ENCODE measurements around the gene PIMREG. TPM values are rescaled to one million over a fixed set of nuclear protein-coding genes. Genes with fewer than 3 reads are reported as not detected.

Gene PIMREG
- total RNA-seq, 1 donor from 2014 or later = 0.19 TPM

DNA sequence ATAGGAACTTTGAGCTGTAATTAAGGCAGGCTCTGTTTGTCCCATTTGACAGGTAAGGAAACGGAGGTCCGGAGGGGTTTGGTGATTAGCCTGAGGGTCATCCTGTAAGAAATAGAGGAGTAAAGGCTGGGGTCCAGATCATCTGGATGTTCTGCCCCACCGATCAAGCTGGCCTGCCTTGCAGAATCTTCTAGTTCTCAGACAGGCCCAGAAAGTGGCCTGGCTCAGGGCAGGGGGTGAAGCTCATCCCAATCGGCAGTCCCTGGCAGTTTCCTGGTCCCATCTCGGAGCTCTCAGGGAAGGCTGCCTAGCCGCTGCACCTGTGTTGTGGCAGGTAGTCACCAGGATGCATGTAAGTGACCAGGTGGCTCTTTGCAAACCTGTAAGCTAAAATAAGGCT, 4.2 kb downstream of the PIMREG start:
- no peaks in the 10 kb centered on the region for H3K27me3 ChIP-seq (ENCODE audit: low read depth)
- intact Hi-C loops (cut with micrococcal nuclease) = no loop called here
- H3K36me3 ChIP-seq = no peaks in the 10 kb centered on the region
- no peak overlapping the region for H3K27ac ChIP-seq (replicated peaks)
- H3K4me3 ChIP-seq = no peak overlapping the region
- DNase-seq = no peak
- H3K9me3 ChIP-seq (replicated peaks) = no peaks in the 10 kb centered on the region
- TF ChIP-seq, protein P1, sequence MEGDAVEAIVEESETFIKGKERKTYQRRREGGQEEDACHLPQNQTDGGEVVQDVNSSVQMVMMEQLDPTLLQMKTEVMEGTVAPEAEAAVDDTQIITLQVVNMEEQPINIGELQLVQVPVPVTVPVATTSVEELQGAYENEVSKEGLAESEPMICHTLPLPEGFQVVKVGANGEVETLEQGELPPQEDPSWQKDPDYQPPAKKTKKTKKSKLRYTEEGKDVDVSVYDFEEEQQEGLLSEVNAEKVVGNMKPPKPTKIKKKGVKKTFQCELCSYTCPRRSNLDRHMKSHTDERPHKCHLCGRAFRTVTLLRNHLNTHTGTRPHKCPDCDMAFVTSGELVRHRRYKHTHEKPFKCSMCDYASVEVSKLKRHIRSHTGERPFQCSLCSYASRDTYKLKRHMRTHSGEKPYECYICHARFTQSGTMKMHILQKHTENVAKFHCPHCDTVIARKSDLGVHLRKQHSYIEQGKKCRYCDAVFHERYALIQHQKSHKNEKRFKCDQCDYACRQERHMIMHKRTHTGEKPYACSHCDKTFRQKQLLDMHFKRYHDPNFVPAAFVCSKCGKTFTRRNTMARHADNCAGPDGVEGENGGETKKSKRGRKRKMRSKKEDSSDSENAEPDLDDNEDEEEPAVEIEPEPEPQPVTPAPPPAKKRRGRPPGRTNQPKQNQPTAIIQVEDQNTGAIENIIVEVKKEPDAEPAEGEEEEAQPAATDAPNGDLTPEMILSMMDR (IDR thresholded peaks at IDR 0.05; ENCODE audit: borderline replicate concordance) = no peak
- H3K4me1 ChIP-seq = peaks cover 12% of the 10 kb centered on the region

DNA sequence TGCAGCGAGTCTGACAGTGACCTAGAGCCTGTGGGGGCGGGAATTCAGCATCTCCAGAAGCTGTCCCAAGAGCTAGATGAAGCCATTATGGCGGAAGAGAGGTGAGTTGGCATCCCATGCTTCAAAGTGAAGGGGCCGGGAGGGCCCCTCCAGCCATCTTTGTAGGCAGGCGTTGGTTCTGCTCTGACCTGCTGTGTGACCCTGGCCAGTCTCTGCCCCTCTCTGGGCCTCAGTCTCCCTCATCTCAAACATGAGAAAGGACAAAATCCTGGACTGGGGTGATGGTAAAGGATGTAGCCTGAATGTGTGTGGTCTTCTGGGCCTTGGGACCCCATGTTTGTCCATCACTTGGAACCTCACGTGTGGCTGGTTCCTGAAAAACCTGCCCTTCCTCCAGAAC, 5.1 kb downstream of the PIMREG start:
- Histone ChIP-seq H3K9me3 (replicated peaks) (no peaks in the 10 kb centered on the region), H3K36me3 (no peaks in the 10 kb centered on the region), H3K4me3 (no peak overlapping the region), H3K4me1 (peaks cover 5% of the 10 kb centered on the region), H3K27ac (replicated peaks) (no peak overlapping the region), H3K27me3 (ENCODE audit: low read depth) (peaks cover 4% of the 10 kb centered on the region)
- TF ChIP-seq, protein P1 (IDR thresholded peaks at IDR 0.05; ENCODE audit: borderline replicate concordance) = no peak
- intact Hi-C loops (cut with micrococcal nuclease) = no loop called here
- no peak for DNase-seq

DNA sequence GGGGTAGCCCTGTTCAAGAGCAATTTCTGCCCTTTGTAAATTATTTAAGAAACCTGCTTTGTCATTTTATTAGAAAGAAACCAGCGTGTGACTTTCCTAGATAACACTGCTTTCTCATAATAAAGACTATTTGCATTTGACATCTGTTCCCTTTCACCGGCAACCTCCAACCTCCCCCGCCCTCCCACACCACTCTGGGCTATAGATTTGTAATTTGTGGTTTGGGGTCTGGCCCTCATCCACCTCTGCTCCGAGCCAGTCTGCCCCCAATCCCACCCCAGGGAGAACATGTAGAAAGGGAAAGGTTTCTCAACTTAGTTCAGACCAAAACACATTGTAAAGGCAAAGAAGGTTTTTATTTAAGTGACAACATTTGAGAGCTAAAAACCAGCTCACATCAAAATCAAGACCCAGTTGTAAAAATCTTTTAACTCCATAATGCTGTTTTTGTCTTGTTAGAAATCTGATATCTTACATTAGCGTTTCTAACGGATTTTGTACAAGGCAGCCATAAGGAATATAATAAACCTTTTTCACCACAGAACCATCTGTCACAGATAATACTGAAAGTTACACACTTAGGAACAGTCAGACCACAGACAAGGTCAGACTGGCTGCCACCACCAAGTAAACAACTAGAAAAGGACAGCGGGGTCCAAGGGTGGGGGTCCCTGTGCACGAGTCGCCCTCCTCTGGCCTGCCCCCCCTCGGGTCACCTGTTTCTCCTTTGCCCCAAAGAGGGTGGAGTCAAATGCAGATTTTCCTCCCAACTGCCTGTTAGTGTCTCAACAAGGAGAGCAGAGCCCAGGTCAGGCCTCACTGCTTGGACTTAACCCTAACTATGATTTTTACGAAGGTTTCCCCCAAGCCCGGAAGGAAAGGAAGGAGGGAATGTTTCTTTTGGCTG, 6.9 kb downstream of the PIMREG start:
- no peak for DNase-seq
- Histone ChIP-seq H3K4me3 (no peak overlapping the region), H3K36me3 (no peaks in the 10 kb centered on the region), H3K4me1 (peaks cover 6% of the 10 kb centered on the region), H3K9me3 (replicated peaks) (no peaks in the 10 kb centered on the region), H3K27me3 (ENCODE audit: low read depth) (peaks cover 21% of the 10 kb centered on the region), H3K27ac (replicated peaks) (no peak overlapping the region)
- intact Hi-C loops (cut with micrococcal nuclease) = no loop called here
- TF ChIP-seq, protein P1 (IDR thresholded peaks at IDR 0.05; ENCODE audit: borderline replicate concordance) = no peak

DNA sequence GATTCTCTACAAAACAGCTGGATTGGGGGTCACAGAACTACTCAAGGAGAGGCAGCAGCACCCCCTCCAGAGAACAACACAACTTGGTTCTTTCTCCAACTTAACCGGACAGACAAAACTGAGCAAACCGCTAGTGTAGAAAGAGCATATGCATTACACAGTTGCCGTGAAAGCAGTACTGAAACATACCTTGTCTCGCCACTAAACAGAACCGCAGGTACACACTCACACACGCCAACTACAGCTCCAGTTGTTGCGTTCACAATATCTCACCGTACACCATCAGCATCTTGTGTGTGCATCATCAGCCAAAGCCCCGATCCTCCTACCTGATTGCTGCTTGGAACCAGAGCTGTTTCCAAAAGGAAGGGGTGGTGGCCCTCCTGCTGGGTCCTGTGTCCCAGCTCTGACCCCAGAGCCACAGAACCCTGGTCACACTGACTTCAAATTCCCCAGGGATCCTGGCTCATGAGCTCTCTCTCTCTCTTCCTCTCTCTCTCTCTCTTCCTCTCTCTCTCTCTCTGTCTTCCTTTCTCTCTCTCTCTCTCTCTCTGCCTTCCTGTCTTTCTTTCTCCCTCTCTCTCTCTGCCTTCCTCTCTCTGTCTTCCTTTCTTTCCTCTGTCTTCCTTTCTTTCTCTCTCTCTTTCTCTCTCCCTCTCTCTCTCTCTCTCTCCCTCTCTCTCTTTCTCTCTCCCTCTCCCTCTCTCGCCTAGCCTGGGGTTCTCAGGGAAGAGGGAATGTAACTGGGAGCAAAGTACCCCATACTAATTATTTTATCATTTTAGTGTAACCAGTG, 8.4 kb downstream of the PIMREG start:
- TF ChIP-seq, protein P1 (IDR thresholded peaks at IDR 0.05; ENCODE audit: borderline replicate concordance) = no peak
- Histone ChIP-seq H3K4me1 (peaks cover 15% of the 10 kb centered on the region), H3K4me3 (no peak overlapping the region), H3K36me3 (no peaks in the 10 kb centered on the region), H3K27ac (replicated peaks) (no peak overlapping the region), H3K27me3 (ENCODE audit: low read depth) (peaks cover 29% of the 10 kb centered on the region), H3K9me3 (replicated peaks) (no peaks in the 10 kb centered on the region)
- no peak for DNase-seq
- intact Hi-C loops (cut with micrococcal nuclease) = no loop called here

DNA sequence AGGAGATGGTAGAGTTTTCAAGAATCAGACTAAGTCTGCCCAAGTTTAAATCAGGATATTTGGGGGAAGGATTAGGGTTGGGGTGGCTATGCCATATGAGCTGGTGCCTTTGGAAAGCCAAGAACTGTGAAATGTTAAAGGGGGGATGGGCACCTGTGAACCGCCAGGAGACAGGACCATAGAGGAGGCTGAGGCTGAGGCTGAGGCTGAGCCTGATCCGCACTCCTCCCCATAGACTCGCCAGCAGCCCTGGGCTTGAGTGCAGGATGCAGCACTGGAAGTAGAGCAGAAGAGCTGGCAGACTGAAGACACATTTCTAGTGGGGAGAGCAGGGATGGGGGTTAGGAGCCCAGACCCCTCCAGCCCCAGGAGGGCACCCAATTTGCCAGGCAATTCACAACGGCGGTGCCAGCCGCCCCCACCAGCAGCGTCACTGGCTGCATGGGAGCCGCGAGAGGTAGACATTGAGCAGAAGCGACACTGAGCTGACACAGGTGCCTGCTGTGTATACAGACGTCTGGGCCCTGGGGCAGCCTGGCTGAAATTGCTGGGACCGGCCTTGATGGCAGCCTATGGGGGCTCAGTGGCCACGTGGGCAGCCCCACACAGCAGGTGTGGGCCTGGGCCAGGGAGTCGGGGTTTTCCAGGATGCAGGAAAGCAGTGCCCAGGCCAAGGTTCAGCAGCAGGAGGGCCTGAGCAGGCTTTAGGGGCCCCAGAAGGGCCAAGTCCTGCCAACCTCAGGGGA, 9.2 kb downstream of the PIMREG start:
- Histone ChIP-seq H3K9me3 (replicated peaks) (no peaks in the 10 kb centered on the region), H3K27me3 (ENCODE audit: low read depth) (peaks cover 31% of the 10 kb centered on the region), H3K4me1 (peaks cover 15% of the 10 kb centered on the region), H3K4me3 (no peak overlapping the region), H3K36me3 (no peaks in the 10 kb centered on the region), H3K27ac (replicated peaks) (no peak overlapping the region)
- TF ChIP-seq, protein P1 (IDR thresholded peaks at IDR 0.05; ENCODE audit: borderline replicate concordance) = no peak
- no peak for DNase-seq
- intact Hi-C loops (cut with micrococcal nuclease) = no loop called here

Measured in left ventricle myocardium inferior (tissue), 1 donor.